ENCODE data around the gene PADI2. TPM values are rescaled to one million over a fixed set of nuclear protein-coding genes. Genes with fewer than 3 reads are reported as not detected.

The PADI2 gene
- total and polyA plus RNA-seq, 9 of the 15 experiments (the other 6 are each of a cell fraction or from before 2014, with no cell fraction given), result 0.01 to 0.11 (median 0.01) TPM; not detected in 5

GRCh38 chr1:17125756-17126237, 6.5 kb upstream of the PADI2 start:
- in situ Hi-C loops (cut with MboI), result loop anchor here (5.0 to 10.0 kb wide), 3 partner anchors 107 to 279 kb away; no protein-coding TSS in a partner anchor
- POLR2A ChIA-PET, result interaction anchor here (0.6 kb wide), 1 partner anchor 113 kb away, joined by 3 read pairs; no protein-coding TSS in a partner anchor
- TF ChIP-seq TARDBP (IDR thresholded peaks at IDR 0.05), result no peak
- no peak for TF ChIP-seq ZNF507 (tag; conservative IDR thresholded peaks at IDR 0.05)
- peak; percentile 88; the same call in 1 of the 2 replicates for TF ChIP-seq STAG1 (CRISPR knock-in tag; IDR thresholded peaks at IDR 0.05; ENCODE audit: borderline replicate concordance)
- peak; percentile 26; the same call in 1 of the 2 replicates for TF ChIP-seq CREM (IDR thresholded peaks at IDR 0.05; ENCODE audit: low read depth)
- 0 out of 2 replicates have a peak, but pooled peaks have one; percentile 37 for TF ChIP-seq ZBTB7A (IDR thresholded peaks at IDR 0.05; ENCODE audit: borderline replicate concordance, control insufficient read depth, low read depth, low read length)
- TF ChIP-seq, protein P1, sequence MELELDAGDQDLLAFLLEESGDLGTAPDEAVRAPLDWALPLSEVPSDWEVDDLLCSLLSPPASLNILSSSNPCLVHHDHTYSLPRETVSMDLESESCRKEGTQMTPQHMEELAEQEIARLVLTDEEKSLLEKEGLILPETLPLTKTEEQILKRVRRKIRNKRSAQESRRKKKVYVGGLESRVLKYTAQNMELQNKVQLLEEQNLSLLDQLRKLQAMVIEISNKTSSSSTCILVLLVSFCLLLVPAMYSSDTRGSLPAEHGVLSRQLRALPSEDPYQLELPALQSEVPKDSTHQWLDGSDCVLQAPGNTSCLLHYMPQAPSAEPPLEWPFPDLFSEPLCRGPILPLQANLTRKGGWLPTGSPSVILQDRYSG (tag; conservative IDR thresholded peaks at IDR 0.05; ENCODE audit: low read depth), result no peak
- TF ChIP-seq, protein P2, sequence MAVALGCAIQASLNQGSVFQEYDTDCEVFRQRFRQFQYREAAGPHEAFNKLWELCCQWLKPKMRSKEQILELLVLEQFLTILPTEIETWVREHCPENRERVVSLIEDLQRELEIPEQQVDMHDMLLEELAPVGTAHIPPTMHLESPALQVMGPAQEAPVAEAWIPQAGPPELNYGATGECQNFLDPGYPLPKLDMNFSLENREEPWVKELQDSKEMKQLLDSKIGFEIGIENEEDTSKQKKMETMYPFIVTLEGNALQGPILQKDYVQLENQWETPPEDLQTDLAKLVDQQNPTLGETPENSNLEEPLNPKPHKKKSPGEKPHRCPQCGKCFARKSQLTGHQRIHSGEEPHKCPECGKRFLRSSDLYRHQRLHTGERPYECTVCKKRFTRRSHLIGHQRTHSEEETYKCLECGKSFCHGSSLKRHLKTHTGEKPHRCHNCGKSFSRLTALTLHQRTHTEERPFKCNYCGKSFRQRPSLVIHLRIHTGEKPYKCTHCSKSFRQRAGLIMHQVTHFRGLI (CRISPR knock-in tag; IDR thresholded peaks at IDR 0.05), result no peak
- TF ChIP-seq MAZ (CRISPR knock-in tag; conservative IDR thresholded peaks at IDR 0.05 in 1 of 2, IDR thresholded peaks at IDR 0.05 in 1 of 2), result 0 out of 4 replicates have a peak, but pooled peaks of 1 of the 2 experiments have one; percentile 31
- TF ChIP-seq RCOR1 (IDR thresholded peaks at IDR 0.05; ENCODE audit: borderline replicate concordance in 1 of 2, low read depth in 2 of 2, low read length in 2 of 2), result peak in 1 of 2 experiments; percentile 50; a peak in 1 of 4 replicates
- peak; percentile 98 for TF ChIP-seq SMC3 (conservative IDR thresholded peaks at IDR 0.05; ENCODE audit: insufficient read depth, low read depth, low read length)
- 0 out of 2 replicates have a peak, but pooled peaks have one; percentile 13 for TF ChIP-seq BMI1 (IDR thresholded peaks at IDR 0.05; ENCODE audit: low read length)
- TF ChIP-seq GATAD2B (IDR thresholded peaks at IDR 0.05; ENCODE audit: borderline replicate concordance), result no peak
- TF ChIP-seq, protein P3, sequence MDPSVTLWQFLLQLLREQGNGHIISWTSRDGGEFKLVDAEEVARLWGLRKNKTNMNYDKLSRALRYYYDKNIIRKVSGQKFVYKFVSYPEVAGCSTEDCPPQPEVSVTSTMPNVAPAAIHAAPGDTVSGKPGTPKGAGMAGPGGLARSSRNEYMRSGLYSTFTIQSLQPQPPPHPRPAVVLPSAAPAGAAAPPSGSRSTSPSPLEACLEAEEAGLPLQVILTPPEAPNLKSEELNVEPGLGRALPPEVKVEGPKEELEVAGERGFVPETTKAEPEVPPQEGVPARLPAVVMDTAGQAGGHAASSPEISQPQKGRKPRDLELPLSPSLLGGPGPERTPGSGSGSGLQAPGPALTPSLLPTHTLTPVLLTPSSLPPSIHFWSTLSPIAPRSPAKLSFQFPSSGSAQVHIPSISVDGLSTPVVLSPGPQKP (CRISPR knock-in tag; IDR thresholded peaks at IDR 0.05), result no peak
- no peak for TF ChIP-seq ERF (CRISPR knock-in tag; IDR thresholded peaks at IDR 0.05)
- TF ChIP-seq, protein P4, sequence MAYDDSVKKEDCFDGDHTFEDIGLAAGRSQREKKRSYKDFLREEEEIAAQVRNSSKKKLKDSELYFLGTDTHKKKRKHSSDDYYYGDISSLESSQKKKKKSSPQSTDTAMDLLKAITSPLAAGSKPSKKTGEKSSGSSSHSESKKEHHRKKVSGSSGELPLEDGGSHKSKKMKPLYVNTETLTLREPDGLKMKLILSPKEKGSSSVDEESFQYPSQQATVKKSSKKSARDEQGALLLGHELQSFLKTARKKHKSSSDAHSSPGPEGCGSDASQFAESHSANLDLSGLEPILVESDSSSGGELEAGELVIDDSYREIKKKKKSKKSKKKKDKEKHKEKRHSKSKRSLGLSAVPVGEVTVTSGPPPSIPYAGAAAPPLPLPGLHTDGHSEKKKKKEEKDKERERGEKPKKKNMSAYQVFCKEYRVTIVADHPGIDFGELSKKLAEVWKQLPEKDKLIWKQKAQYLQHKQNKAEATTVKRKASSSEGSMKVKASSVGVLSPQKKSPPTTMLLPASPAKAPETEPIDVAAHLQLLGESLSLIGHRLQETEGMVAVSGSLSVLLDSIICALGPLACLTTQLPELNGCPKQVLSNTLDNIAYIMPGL (CRISPR knock-in tag; IDR thresholded peaks at IDR 0.05), result no peak
- no peak for TF ChIP-seq ZNF75A (CRISPR knock-in tag; IDR thresholded peaks at IDR 0.05)
- peak; percentile 97 for TF ChIP-seq BRD9 (IDR thresholded peaks at IDR 0.05; ENCODE audit: low read depth, partially characterized antibody)

More at GRCh38 chr1:17125756-17126237, 6.5 kb upstream of the PADI2 start:
- Histone ChIP-seq H3K4me2 (ENCODE audit: insufficient read depth, low read length) (no peak overlapping the region), H3K36me3 (ENCODE audit: control insufficient read depth, insufficient read depth, low read length) (no peaks in the 10 kb centered on the region), H3K27me3 (ENCODE audit: control insufficient read depth in 2 of 2, insufficient read depth in 2 of 2, low read length in 2 of 2) (peaks cover 26 to 35% of the 10 kb centered on the region in 2 experiments), H3K9me1 (ENCODE audit: control insufficient read depth, insufficient read depth, low read length) (no peaks in the 10 kb centered on the region), H3K9ac (ENCODE audit: insufficient read depth in 1 of 2, low read depth in 2 of 2, low read length in 2 of 2) (no peak overlapping the region), H3K9me3 (replicated peaks; ENCODE audit: control insufficient read depth, insufficient read depth, low read depth, low read length) (no peaks in the 10 kb centered on the region), H3K79me2 (ENCODE audit: control insufficient read depth, insufficient read depth, low read length) (no peaks in the 10 kb centered on the region), H3K4me1 (replicated peaks in 1 of 2; ENCODE audit: control insufficient read depth in 2 of 2, insufficient read depth in 2 of 2, low read length in 2 of 2) (no peaks in the 10 kb centered on the region), H3K4me3 (no peak overlapping the region), H3K27ac (ENCODE audit: extremely low read depth, low read depth, low read length) (no peak overlapping the region), H4K20me1 (replicated peaks; ENCODE audit: control insufficient read depth, insufficient read depth, low read length) (peaks cover 9% of the 10 kb centered on the region; the same call in 1 of the 2 replicates), H2AFZ (ENCODE audit: low read depth, low read length) (peak overlapping the region; percentile 48; the same call in 1 of the 2 replicates)
- ATAC-seq (peak; percentile 99), DNase-seq (ENCODE audit: extremely low read depth in 1 of 4, low spot score in 3 of 4) (peak; percentile 90 to 94 (median 91)), FAIRE-seq (peak; percentile 90)
- intact Hi-C loops (cut with micrococcal nuclease), result loop anchor here (1.0 to 10.0 kb wide), 6 partner anchors 67 to 479 kb away; no protein-coding TSS in a partner anchor
- no TSS peak for BruUV-seq (replicated peaks)
- whole genome bisulfite sequencing (ENCODE audit: insufficient coverage, low coverage, missing lambda C conversion rate), result 6% methylated on average over 16 of the region's 16 CpGs
- CTCF ChIA-PET (ENCODE audit: low intra/inter-chr PET ratio), result interaction anchor here (0.6 to 4.7 kb wide), 12 partner anchors 66 to 481 kb away, joined by 3 to 58 read pairs (median 4); no protein-coding TSS in a partner anchor
